Measurements from ENCODE around the gene DACH1.

DNA sequence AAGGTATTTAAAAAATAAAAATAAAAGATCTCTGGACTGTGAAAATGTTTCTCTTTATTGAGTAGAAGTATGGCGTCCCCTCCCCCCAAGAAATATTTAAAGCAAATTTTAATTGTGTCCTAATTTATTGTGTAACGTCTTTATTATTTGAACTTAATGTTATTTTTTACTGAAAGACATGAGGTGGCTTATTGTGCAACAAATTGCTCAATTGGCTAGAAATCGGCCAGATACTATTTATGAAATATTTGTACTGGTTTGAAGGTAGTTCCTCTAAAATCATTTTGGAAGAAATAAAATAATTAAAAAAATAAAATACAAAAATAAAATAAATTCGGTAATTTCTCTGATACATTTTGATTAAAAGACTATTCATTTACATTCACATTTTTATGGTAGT is 162.3 kb downstream of the DACH1 start:
- TF ChIP-seq POLR2A (IDR thresholded peaks at IDR 0.05) (no peak), CTCF (IDR thresholded peaks at IDR 0.05) (no peak)

All from esophagus squamous epithelium (tissue), 4 donors.